Prostate gland (tissue), 2 donors: ENCODE measurements around the gene POLE.

ENCODE experiments used
- POLR2A ChIP-seq: fragments of 450-650 bp; IDR thresholded peaks from one replicate; pipeline ENCODE4 v1.6.1; 2016; ENCODE audit warnings: antibody characterized with exemption, mild to moderate bottlenecking
- POLR2AphosphoS5 ChIP-seq: sonication (generic); formaldehyde crosslinking; IDR thresholded peaks from one replicate; pipeline ENCODE4 v1.6.1; 2017; ENCODE audit warnings: antibody characterized with exemption
- TF ChIP-seq, protein P1 (sequence below), 4 experiments: fragments of 200-600 bp in 2 of 4; fragments of 450-650 bp in 2 of 4; sonication (generic) in 2 of 4; IDR thresholded peaks; 1 replicate in 3 of 4; 2 replicates in 1 of 4; pipeline ENCODE4 v1.5.1; 2016 to 2019; ENCODE audit warnings: antibody characterized with exemption in 4 of 4, mild to moderate bottlenecking in 2 of 4, moderate library complexity in 2 of 4

- TF ChIP-seq, protein P1, sequence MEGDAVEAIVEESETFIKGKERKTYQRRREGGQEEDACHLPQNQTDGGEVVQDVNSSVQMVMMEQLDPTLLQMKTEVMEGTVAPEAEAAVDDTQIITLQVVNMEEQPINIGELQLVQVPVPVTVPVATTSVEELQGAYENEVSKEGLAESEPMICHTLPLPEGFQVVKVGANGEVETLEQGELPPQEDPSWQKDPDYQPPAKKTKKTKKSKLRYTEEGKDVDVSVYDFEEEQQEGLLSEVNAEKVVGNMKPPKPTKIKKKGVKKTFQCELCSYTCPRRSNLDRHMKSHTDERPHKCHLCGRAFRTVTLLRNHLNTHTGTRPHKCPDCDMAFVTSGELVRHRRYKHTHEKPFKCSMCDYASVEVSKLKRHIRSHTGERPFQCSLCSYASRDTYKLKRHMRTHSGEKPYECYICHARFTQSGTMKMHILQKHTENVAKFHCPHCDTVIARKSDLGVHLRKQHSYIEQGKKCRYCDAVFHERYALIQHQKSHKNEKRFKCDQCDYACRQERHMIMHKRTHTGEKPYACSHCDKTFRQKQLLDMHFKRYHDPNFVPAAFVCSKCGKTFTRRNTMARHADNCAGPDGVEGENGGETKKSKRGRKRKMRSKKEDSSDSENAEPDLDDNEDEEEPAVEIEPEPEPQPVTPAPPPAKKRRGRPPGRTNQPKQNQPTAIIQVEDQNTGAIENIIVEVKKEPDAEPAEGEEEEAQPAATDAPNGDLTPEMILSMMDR (IDR thresholded peaks at IDR 0.05): no peak
- TF ChIP-seq POLR2AphosphoS5 (no peak), POLR2A (no peak)
These were observed 85.8 kb downstream of the POLE start for GRCh38 chr12:132601171-132601883.
